ENCODE measurements around the gene MPPED1.

The MPPED1 gene

DNA sequence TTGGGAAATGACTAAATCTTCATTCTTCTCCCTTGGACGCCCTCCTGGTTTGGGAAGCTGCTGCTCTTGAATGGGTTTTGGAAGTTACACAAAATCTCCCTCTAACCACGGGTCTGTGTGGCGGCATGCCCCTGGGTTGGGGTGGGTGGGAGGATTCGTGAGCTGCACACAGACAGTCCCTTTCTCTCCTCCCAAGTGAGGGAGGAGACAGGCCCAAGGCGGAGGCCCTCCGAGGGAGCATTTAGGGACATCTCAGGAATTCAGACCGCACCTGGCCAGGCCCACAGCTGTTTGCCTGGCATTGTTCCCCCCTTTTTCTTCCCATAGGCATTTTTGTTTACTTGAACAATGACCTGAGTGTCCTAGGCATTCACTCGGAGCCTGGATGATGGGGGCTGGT is 94.1 kb downstream of the MPPED1 start:
- no peak for DNase-seq (ENCODE audit: extremely low read depth, low read depth)
- TF ChIP-seq, protein P1, sequence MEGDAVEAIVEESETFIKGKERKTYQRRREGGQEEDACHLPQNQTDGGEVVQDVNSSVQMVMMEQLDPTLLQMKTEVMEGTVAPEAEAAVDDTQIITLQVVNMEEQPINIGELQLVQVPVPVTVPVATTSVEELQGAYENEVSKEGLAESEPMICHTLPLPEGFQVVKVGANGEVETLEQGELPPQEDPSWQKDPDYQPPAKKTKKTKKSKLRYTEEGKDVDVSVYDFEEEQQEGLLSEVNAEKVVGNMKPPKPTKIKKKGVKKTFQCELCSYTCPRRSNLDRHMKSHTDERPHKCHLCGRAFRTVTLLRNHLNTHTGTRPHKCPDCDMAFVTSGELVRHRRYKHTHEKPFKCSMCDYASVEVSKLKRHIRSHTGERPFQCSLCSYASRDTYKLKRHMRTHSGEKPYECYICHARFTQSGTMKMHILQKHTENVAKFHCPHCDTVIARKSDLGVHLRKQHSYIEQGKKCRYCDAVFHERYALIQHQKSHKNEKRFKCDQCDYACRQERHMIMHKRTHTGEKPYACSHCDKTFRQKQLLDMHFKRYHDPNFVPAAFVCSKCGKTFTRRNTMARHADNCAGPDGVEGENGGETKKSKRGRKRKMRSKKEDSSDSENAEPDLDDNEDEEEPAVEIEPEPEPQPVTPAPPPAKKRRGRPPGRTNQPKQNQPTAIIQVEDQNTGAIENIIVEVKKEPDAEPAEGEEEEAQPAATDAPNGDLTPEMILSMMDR (IDR thresholded peaks at IDR 0.05; ENCODE audit: low read depth, low read length, missing control alignments) = no peak
- H3K4me3 ChIP-seq (replicated peaks; ENCODE audit: low read depth, low read length) = no peak overlapping the region

DNA sequence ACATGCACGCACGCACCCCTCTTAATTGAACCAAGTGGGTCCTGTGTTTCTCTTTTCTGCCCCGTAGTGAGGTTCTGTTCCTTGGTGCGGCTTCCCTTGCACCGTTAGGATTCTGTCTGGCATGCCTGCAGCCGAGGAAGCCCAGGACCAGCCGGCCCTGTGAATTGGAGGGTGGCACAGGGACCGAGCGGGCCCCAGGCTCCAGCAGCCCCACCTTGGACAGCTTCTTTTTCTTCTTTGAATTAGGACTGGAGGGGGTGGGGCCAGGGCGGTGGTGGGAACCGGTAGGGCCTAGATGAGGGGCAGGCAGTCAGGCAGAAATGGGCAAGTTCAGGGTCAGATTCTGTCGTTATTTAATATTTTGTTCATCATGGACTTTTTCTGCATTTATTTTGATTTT is 94.7 kb downstream of the MPPED1 start:
- DNase-seq (ENCODE audit: extremely low read depth, low read depth) = no peak
- TF ChIP-seq, protein P1 (IDR thresholded peaks at IDR 0.05; ENCODE audit: low read depth, low read length, missing control alignments) = no peak
- H3K4me3 ChIP-seq (replicated peaks; ENCODE audit: low read depth, low read length) = no peak overlapping the region

GRCh38 chr22:43507235-43507634 is 95.4 kb downstream of the MPPED1 start:
- no peak overlapping the region for H3K4me3 ChIP-seq (replicated peaks; ENCODE audit: low read depth, low read length)
- TF ChIP-seq, protein P1 (IDR thresholded peaks at IDR 0.05; ENCODE audit: low read depth, low read length, missing control alignments) = no peak
- DNase-seq (ENCODE audit: extremely low read depth, low read depth) = no peak

DNA sequence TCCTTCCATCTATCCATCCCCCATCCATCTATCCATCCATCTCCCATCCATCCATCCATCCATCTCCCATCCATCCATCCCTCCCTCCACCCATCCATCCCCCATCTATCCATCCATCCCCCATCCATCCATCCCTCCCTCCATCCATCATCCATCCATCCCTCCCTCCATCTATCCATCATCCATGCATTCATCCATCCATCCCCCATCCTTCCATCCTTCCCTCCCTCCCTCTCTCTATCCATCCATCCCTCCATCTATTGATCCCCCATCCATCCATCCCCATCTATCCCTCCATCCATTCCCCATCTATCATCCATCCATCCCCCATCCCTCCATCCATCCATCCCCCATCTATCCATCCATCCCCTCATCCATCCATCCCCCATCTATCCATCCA is 96.7 kb downstream of the MPPED1 start:
- no peak overlapping the region for H3K4me3 ChIP-seq (replicated peaks; ENCODE audit: low read depth, low read length)
- DNase-seq (ENCODE audit: extremely low read depth, low read depth) = no peak
- TF ChIP-seq, protein P1 (IDR thresholded peaks at IDR 0.05; ENCODE audit: low read depth, low read length, missing control alignments) = no peak

DNA sequence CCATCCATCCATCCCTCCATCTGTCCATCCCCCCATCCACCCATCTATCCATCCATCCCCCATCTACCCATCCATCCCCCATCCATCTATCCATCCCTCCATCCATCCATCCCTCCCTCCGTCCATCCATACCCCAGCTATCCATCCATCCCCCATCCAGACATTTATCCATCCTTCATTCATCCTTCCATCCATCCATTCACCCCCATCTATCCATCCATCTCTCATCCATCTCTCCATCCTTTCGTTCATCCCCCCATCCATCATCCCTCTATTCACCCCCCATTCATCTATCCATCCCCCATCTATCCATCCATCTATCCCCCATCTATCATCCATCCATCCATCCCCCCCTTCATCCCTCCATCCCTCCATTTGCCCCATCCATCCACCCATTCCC is 97.5 kb downstream of the MPPED1 start:
- no peak overlapping the region for H3K4me3 ChIP-seq (replicated peaks; ENCODE audit: low read depth, low read length)
- TF ChIP-seq, protein P1 (IDR thresholded peaks at IDR 0.05; ENCODE audit: low read depth, low read length, missing control alignments) = no peak
- no peak for DNase-seq (ENCODE audit: extremely low read depth, low read depth)

DNA sequence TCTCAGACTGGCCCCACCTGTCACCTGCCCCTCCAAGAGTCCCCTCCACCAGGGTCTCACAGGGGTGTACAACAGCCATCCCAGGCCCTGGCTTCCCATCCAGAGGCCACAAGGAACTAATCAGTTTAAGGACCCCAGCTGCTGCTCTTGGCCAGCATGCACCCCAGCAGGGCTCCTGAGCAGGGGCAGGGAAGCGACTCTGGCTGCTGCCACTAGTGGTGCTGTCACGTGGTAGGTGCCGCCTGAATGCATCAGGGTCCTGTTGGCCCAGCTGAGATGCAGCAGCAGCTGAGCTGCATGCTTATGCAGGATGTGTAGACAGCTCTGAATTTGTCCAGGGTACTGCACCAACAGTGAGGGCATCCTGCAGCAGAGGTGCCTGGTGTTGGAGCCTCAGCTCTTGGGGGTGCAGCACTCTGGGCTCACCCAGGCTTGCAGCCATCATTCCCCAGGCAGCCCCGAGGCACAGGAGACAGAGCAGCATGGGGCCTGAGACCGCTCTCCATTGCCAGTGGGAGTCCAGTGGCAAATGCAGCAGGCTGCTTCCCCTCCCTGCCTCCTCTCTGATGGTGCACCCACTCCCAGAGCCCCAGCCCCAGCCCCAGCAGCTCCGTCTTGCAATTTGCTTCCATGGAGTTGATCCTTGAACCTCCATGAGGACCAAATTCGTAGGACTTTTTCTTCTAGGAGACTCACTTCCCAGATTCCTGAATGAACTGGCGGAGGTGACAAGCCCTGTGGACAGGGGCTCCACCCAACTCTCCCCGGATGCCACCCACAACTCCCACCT is 98.7 kb downstream of the MPPED1 start:
- H3K4me3 ChIP-seq (replicated peaks; ENCODE audit: low read depth, low read length) = no peak overlapping the region
- no peak for DNase-seq (ENCODE audit: extremely low read depth, low read depth)
- TF ChIP-seq, protein P1 (IDR thresholded peaks at IDR 0.05; ENCODE audit: low read depth, low read length, missing control alignments) = no peak

Measured in HFF-Myc (cell line).